GM18519 (cell line): ENCODE measurements around the gene ETV6.

ENCODE experiments used
- ATAC-seq: cut with Tn5 transposase; IDR thresholded peaks from one replicate; pipeline ENCODE4 v1.9.1; 2021; ENCODE audit warnings: mild to moderate bottlenecking, moderate library complexity; ENCODE audit not compliant: unreplicated experiment, low FRiP score

ETV6 gene

GRCh38 chr12:11768233-11768965 lies 118.9 kb downstream of the ETV6 start:
- ATAC-seq, result no peak

GRCh38 chr12:11769723-11770514 lies 120.4 kb downstream of the ETV6 start:
- no peak for ATAC-seq

GRCh38 chr12:11771356-11771755 lies 121.9 kb downstream of the ETV6 start:
- no peak for ATAC-seq

- no peak for ATAC-seq
These were observed 122.5 kb downstream of the ETV6 start for GRCh38 chr12:11771895-11772502.

GRCh38 chr12:11773889-11774677 lies 124.6 kb downstream of the ETV6 start:
- ATAC-seq, result no peak

- ATAC-seq, result no peak
These were observed 125.3 kb downstream of the ETV6 start for GRCh38 chr12:11774821-11775220.

- no peak for ATAC-seq
These were observed 126.8 kb downstream of the ETV6 start for GRCh38 chr12:11776316-11776715.

- ATAC-seq, result no peak
These were observed 128.0 kb downstream of the ETV6 start for GRCh38 chr12:11777451-11777850.

GRCh38 chr12:11777962-11778361 lies 128.5 kb downstream of the ETV6 start:
- no peak for ATAC-seq

GRCh38 chr12:11778713-11779685 lies 129.5 kb downstream of the ETV6 start:
- ATAC-seq, result no peak

- ATAC-seq, result peak; percentile 53
These were observed 131.1 kb downstream of the ETV6 start for GRCh38 chr12:11780521-11781101.

GRCh38 chr12:11782914-11783420 lies 133.5 kb downstream of the ETV6 start:
- no peak for ATAC-seq

- no peak for ATAC-seq
These were observed 136.2 kb downstream of the ETV6 start for GRCh38 chr12:11785712-11786111.

- no peak for ATAC-seq
These were observed 137.3 kb downstream of the ETV6 start for GRCh38 chr12:11786638-11787365.

- ATAC-seq, result no peak
These were observed 138.0 kb downstream of the ETV6 start for GRCh38 chr12:11787437-11787836.

GRCh38 chr12:11787933-11788849 lies 138.7 kb downstream of the ETV6 start:
- ATAC-seq, result no peak
